ENCODE measurements around the gene FMNL2. TPM values are rescaled to one million over a fixed set of nuclear protein-coding genes. Genes with fewer than 3 reads are reported as not detected.

The FMNL2 gene
- total RNA-seq, 1 donor from 2014 or later, result 6.1 TPM

DNA sequence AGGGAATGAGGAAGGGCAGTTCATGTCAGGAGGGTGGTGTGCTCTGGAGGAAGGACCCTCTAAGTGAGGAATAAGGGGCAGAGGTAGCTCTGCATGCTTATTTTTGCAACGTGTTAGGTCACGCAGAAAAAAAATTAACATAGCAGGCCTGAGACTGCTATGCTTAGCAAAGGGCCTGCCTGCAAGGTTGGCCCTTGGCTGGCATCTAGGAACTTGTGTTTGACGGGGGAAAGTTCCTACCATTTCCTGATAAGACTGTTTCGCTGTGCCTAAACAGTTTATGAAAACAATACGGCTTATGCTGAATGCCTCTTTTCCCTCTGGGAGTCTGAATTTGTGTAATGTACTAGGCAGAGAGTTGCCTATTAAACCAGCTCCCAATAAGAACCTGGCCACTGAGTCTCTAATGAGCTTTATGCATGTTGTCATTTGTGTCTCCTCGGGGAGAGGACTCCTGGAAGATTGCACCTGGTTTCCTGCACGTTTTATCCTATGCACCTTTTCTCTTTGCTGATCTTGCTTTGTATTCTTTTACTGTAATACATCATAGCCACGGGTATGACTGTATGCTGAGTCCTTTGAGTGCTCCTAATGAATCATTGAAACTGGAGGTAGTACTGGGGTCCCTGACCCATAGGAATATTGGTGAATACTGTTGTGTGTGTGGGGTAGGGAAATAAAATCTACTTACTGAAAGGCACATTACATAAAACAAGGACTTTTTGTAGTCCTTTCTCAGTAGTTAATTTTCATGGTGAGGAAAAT is 213.3 kb downstream of the FMNL2 start:
- intact Hi-C loops (cut with DNase I), result no loop called here

DNA sequence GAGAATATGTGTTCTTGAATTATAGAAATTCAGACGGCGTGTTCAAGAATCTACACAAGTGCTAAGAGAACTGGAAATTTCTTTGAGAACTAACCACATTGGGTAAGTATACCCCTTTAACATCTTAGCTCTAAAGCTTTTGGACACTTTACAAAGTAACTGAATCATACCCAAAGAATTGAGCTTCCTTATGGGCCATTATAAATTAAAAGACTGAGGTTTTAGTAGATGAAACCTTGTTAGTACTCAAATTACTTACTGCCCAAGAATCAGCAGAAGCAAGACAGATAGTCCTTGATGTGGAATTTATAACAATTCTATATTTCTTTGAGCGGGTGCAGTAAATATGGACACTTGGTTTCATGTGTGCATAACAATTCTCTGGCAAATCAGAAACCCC is 214.0 kb downstream of the FMNL2 start:
- ATAC-seq (ENCODE audit: poor library complexity) (no peak), DNase-seq (no peak)
- intact Hi-C loops (cut with DNase I), result no loop called here

More for the DNA sequence above, 213.3 kb downstream of the FMNL2 start:
- DNase-seq (no peak), ATAC-seq (ENCODE audit: poor library complexity) (no peak)

DNA sequence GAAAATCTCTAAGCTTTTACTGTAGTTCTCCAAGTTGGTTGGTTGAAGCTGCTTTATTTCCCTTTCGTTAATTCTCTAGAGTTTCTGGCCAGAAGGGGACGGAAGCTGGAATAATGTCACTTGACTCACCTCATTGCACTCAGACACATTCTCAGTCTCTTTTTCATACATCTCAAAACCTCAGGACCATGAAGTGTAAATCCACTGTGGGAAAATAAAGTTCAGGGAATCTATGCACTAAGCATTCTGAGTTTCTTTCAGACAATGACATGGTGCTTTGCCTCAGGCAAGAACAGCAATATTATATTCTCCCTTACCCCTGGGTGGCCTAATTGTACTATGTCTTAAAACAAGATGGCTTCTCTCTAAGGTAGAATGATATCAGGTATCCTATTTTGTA is 214.4 kb downstream of the FMNL2 start:
- ATAC-seq (ENCODE audit: poor library complexity) (no peak), DNase-seq (no peak)
- intact Hi-C loops (cut with DNase I), result no loop called here

DNA sequence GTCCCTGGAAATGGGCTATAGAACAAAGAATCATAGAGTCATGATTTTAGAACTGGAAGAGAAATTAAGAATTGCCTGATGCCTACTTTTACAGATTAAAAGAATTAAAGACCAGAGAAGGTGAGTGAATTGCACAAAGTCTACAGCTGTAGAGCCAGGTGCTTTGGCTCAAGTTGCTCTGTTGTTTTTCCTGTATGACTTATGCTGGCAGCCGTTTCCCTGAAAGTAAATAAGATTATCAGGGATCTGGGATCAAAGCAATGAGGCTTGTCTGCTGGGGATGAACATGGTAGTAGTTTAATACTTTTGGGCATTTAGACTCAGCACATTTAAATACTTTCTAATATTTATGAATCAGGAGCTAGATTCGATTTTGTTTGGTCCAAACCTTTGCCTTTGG is 215.4 kb downstream of the FMNL2 start:
- no peak for DNase-seq
- intact Hi-C loops (cut with DNase I), result no loop called here
- no peak for ATAC-seq (ENCODE audit: poor library complexity)

DNA sequence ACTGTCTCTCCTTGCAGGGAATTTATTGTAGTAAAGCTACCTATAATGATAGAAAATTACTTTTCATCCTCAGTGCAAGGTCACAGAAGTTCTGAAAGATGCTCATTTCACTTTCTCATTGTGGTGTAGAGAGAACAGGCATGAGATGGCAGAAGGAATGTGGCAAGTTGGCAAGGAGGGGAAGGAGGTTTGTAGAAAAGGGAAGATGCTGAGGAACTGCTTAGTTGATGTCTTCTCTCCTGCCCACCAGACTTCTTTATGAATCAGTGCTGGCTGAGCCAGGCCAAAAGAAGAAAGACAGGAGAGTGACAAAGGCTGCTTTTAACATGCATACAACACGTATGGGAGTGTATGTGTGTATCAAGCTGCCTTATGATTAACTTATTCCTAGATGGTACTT is 217.9 kb downstream of the FMNL2 start:
- ATAC-seq (ENCODE audit: poor library complexity), result no peak
- intact Hi-C loops (cut with DNase I), result no loop called here
- no peak for DNase-seq

DNA sequence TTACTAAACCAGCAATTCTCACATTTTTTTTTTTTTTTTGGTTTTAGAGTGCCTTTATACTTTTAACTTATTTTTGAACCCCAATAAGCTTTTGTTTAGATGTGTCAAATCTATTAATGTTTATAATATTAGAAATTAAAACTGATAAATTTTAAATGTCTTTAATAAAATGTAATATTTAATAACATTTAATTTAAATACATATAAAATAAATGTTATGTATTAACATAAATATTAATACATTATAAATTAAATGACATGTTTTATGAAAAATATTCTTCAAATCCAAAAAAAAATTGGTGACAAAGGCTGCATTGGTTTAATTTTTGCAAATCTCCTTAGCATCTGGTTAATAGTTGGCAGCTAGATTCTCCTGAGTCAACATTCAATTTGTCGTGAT is 218.5 kb downstream of the FMNL2 start:
- no peak for ATAC-seq (ENCODE audit: poor library complexity)
- intact Hi-C loops (cut with DNase I), result no loop called here
- DNase-seq, result no peak

DNA sequence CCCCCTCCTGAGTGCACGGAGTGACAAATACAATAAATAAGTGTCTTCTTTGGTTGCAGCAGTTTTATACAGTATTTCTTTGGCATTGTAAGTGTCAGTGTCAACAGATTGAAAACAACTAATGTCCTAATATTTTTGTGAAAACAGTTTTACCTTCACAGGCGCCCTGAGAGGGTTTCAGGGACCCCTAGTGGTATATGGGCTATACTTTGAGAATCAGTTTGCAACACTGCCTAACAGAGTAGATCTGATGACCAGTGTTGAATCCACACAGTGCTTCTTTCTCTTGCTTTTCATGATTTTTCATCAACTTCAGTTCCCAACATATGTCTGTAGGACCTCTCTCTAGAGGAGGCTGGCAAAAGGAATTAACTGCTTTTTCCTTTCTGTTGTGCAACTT is 220.1 kb downstream of the FMNL2 start:
- intact Hi-C loops (cut with DNase I), result no loop called here
- ATAC-seq (ENCODE audit: poor library complexity) (no peak), DNase-seq (no peak)

DNA sequence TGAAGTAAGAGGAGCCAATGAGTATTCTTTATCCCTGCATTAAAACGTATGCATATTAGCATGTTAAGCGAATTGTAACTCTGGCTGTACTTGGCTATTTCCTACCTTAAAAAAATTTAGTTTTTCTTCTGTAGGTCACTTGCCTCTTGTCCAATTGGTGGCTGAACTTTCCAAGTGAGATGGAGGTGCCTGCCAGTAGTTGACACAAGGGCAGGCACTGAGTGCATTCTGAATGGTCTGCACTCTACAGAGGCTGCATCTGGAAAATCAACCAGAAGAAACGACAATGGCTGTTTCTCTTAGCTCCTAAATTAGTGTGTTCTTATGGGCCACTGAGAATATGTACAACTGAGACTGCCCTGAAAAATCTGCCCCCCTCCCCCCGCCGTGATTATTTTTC is 221.5 kb downstream of the FMNL2 start:
- ATAC-seq (ENCODE audit: poor library complexity), result no peak
- DNase-seq, result no peak
- intact Hi-C loops (cut with DNase I), result no loop called here

DNA sequence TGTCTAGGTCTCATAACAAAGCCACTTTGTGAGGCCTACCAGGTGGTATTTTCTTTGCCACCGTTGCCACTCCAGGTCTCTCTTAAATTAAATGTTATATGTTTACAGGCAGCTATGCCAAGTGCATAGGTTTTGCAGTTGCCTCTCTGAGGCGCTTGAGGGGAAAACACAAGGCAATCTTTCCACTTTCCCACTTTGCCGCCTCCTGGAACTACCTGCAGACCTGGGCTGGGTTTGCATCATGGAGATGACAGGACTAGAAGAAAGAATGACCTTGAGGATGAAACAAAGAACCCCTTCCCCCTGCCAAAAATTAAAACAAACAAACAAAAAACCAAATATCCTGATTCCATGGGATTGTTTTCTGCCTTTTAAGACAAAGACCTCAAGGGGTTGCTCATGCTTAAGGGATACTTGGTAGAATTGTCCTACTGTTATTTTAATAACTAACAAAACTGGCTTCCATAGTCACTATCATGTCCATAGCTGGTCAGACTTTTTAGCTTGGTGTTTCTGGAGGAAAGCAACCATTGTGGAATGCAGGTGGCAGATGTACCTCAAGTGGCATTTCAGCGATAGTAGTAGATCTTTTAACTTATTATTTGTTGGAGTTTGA is 222.4 kb downstream of the FMNL2 start:
- no peak for ATAC-seq (ENCODE audit: poor library complexity)
- DNase-seq, result no peak
- intact Hi-C loops (cut with DNase I), result no loop called here

DNA sequence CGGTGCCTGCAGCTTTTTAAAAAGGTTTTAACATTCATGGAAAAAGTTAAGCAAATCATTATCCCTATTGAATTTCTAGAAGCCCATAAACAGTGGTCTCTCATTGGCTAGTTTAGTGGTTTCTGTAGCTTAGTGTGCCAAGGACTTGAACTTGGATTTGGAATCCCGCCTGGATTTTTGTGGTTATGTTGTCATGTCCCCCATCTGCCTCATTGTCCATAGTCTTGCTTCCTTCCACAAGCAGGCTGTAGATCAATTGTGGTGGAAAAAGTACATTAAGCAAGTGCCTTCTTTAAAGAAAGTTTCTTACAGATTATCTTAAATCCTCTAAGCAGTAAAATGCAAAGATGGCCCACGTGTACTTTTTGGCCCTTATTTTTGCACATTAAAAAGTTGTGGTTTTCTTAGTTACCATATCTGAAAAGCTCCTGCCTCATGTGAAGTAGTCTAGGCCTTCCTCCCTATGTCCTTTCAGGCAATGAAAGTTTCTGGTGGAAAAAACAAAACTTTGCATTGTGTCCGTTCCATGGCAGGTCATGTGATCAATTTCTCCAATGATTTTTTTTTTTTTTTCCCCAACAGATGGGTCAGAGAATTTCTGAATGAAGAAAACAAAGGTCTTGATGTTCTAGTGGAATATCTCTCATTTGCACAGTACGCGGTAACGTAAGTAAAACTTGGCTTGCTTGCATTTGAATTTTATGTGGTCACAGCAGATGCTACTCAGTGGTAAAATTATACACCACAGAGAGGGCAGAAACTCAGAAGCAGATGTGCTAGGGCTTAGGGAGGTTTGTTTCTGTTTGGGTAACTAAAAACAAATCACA is 223.4 kb downstream of the FMNL2 start:
- ATAC-seq (ENCODE audit: poor library complexity), result no peak

DNA sequence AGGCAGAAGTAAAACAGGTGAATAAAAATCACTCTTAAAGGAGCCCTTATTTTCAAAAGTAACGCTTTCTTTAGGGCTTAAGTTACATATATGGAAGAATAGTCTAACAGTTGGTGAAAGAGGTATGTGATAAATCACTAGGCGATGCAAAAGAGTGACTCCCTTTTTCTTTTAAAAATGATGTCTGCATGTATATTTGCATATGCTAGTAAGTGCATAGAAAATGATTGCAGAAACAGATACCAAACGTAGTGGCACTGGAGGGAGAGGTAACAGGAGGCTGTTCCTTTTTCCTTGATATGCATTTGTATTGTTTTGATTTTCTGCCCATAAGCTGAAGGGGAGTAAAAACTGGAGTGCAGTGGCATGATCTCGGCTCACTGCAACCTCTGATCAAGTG is 224.0 kb downstream of the FMNL2 start:
- no peak for DNase-seq
- no peak for ATAC-seq (ENCODE audit: poor library complexity)
- intact Hi-C loops (cut with DNase I), result no loop called here

More for the DNA sequence above, 223.4 kb downstream of the FMNL2 start:
- intact Hi-C loops (cut with DNase I), result no loop called here
- DNase-seq, result no peak

DNA sequence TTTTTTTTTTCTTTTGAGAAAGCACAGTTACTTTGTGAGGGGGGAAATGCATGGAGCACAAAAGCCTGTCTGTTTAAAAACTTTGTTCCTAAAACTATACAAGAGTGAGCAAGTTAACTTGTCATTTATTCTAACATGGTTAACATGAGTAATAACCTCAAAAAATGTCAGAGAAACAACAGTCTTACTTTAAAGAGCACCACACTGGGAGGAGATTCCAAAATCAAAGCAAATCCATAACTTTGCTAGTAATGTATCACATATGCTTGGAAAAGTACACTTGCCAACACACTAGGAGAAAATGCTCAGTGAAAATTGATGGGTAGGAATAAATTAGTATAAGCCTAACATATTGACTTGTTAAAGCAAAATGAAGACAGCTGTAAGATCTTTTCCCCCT is 225.2 kb downstream of the FMNL2 start:
- ATAC-seq (ENCODE audit: poor library complexity), result no peak
- DNase-seq, result no peak
- intact Hi-C loops (cut with DNase I), result no loop called here

DNA sequence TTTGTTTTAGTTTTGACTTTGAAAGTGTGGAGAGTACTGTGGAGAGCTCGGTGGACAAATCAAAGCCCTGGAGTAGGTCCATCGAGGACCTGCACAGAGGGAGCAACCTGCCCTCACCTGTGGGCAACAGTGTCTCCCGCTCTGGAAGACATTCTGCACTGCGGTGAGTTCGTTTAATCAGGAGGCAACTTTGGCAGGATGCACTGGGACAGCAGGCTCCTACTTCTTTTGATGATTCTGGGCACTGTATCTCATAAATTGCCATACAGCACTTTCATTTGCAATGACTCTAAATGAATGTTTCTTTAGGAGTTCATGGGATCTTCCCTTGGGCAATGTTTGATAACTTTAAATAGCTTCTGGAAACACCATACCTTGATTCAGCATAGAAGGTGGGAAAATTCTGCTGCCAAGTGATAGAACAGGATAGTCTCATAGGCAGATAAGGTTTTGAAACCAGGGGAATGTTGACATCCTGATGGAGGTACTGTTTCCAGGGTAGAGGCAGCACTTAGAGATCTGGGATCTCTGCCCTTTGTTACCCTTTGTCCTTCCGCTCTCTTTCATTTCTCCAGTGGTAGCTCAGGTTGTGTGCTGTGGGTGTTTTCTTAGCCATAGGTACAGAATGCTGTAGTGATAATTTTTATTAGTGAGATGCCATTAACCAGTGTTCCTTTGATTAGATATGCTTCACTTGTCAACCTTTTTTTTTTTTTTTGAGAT is 226.1 kb downstream of the FMNL2 start:
- ATAC-seq (ENCODE audit: poor library complexity) (no peak), DNase-seq (no peak)
- intact Hi-C loops (cut with DNase I), result no loop called here

DNA sequence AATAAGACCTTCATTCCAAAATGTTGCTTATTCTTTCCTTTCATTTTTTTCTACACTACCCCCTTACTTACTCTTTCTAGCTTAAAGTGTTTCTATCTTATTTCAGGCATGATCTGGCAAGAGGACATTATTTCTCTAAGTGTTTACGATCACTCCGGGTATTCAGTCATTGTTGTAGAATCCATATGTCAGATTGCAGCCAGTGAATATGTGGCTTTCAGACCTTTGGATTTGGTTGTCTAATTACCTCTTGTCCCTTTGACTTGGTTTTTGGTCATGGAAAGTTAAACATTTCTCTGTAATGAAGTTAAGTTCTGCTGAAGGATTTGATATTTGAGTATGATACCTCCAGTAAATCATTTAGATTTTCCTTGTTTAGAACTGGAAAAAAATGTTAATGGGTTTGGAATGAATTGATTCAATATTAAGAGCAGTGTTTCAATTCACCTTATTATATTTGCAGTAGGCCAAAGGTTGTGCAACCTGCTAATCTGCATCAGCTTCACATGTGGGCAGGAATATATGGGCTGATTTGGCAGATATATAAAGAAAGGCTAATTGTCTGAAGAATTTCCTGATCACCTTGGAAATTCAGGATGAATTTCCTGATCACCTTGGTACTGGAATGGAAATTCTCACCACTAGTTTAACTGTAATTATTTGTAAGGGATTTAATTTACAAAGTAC is 227.4 kb downstream of the FMNL2 start:
- intact Hi-C loops (cut with DNase I), result no loop called here
- no peak for DNase-seq
- ATAC-seq (ENCODE audit: poor library complexity), result no peak

DNA sequence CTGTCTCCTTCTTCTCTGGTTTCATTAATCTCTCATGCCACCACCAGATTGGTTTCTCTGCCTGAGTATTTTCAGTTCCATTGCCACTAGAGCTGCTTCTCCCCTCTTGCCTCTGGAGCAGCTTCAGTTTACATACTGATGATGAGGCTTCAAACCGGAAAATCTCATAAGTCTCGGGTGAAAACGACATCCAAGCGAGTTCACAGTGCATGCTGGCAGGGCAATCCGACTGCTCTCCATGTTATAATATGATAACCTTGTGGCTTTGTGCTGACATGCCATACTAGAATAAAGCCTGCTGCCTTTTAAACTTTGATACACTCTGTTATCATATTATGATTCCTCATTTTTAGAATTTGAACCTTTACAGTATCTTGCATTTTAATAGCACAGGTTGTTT is 228.8 kb downstream of the FMNL2 start:
- intact Hi-C loops (cut with DNase I), result no loop called here
- DNase-seq (no peak), ATAC-seq (ENCODE audit: poor library complexity) (no peak)

DNA sequence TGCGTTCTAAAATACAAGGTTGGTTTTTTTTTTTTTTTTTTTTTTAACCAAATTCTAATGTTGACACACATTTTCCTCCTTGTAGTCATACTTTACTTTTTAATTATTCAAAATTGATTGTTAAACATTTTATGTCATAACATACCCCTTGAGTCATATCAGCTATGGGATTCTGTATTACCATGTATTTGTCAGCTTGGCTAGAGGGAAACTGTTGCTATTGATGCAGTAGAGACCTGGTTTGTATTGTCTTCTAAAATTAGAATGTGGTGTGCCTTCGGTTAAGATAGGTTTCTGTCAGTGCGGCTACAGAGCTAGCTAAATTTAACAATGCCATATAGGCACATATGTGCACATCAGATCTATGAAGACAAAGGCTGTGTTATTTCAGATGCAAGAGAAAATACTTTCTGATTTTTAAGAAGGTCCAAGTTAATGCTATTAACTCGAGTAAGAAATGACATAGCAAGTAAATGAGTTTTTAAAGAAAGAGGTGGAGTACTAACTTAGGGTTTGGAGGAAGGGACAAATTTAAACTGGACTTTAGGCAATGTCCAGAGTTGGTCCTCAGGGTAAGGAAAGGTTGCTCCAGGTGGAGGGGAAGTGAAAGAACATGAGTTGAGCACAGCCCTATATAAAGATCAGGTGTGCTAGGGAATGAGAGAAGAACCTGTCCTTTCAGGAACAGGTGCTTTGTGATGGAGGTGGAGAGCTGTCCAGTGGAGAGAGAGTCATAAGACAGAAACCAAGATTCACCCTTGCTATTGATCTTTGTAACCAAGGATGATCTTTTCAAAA is 230.0 kb downstream of the FMNL2 start:
- no peak for DNase-seq
- intact Hi-C loops (cut with DNase I), result no loop called here
- peak; percentile 64 for ATAC-seq (ENCODE audit: poor library complexity)

DNA sequence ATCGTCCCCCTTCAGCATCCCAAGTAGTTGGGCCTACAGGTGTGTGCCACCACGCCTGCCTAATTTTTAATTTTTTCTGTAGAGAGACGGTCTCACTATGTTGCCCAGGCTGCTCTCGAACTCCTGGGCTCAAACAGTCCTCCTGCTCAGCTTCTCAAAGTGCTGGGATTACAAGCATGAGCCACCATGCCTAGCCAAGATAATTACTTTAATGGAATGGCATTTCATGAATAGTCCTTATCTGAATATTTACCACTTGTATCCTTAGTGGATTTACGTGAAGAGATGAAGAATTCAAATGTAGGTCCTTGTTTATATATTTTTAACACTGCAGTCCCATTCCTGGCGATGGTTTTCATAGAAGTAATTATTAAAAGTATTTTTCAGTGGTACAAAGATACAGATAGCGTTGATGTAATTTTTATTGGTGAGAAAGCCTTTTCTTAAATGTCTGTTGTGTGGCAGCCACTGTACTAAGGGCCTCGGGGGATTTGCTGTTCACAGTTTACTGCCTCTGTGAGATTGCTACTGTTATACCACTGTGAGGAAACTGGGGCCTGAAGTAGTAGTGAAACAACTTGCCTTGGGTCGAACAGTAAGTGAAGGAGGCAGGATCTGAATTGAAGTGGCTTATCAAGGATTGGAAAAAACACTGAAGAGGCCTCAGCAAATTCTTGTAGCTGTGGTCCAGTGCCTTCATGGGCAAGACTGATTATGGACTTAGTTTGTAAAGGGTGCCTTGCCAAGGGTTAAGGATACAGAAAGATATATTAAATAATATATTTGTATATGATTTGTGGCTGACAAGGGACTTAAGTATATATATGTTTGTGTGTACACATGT is 231.1 kb downstream of the FMNL2 start:
- no peak for DNase-seq
- ATAC-seq (ENCODE audit: poor library complexity), result no peak
- intact Hi-C loops (cut with DNase I), result no loop called here

Measured in Right ventricle myocardium superior (tissue), 1 donor.